Liver (tissue), 9 donors: ENCODE data around the gene AKR1D1. TPM values are rescaled to one million over a fixed set of nuclear protein-coding genes. Genes with fewer than 3 reads are reported as not detected.

Experiments used
- DNase-seq: peaks from one replicate; pipeline ENCODE4 v3.0.0-alpha.2; 2017; ENCODE audit warnings: low spot score
- H3K27ac ChIP-seq, 2 donors: one replicate each; pipeline ENCODE4 v1.7.0; 2013; ENCODE audit warnings: inconsistent platforms in 2 of 2, low read length in 2 of 2, control low read depth in 1 of 2, low read depth in 1 of 2, mild to moderate bottlenecking in 1 of 2
- H3K27me3 ChIP-seq, 4 donors: one replicate each; pipeline versions ENCODE4 v1.6.1 to v1.7.0; 2013; ENCODE audit warnings: low read length in 3 of 4, inconsistent platforms in 1 of 4, mild to moderate bottlenecking in 1 of 4, moderate library complexity in 1 of 4; ENCODE audit not compliant: control insufficient read depth in 4 of 4, insufficient read depth in 4 of 4
- H3K36me3 ChIP-seq, 4 donors: one replicate each; pipeline versions ENCODE4 v1.6.1 to v1.7.0; 2013; ENCODE audit warnings: low read length in 3 of 4, mild to moderate bottlenecking in 3 of 4, low read depth in 1 of 4, moderate library complexity in 1 of 4; ENCODE audit not compliant: control insufficient read depth in 4 of 4, insufficient read depth in 3 of 4
- H3K4me1 ChIP-seq, 4 donors: one replicate each; pipeline versions ENCODE4 v1.6.1 to v1.7.0; 2013; ENCODE audit warnings: low read length in 3 of 4, mild to moderate bottlenecking in 3 of 4, moderate library complexity in 1 of 4; ENCODE audit not compliant: control insufficient read depth in 4 of 4, insufficient read depth in 4 of 4
- H3K4me3 ChIP-seq, 3 donors: one replicate each; pipeline versions ENCODE4 v1.6.1 to v1.7.0; 2013; ENCODE audit warnings: low read length in 3 of 3, control low read depth in 1 of 3, low read depth in 1 of 3, mild to moderate bottlenecking in 1 of 3
- H3K9ac ChIP-seq, 2 donors: one replicate each; pipeline ENCODE4 v1.7.0; 2013; ENCODE audit warnings: low read length in 2 of 2, mild to moderate bottlenecking in 2 of 2, moderate library complexity in 2 of 2, control low read depth in 1 of 2, low read depth in 1 of 2
- H3K9me3 ChIP-seq, 4 donors: one replicate each; pipeline versions ENCODE4 v1.6.1 to v1.7.0; 2013; ENCODE audit warnings: low read length in 3 of 4; ENCODE audit not compliant: control insufficient read depth in 4 of 4
- ATF3 ChIP-seq: IDR thresholded peaks from 2 replicates; pipeline ENCODE4 v1.6.1; 2016; ENCODE audit warnings: antibody characterized with exemption
- EGR1 ChIP-seq, 2 donors: IDR thresholded peaks; 2 replicates each; pipeline ENCODE4 v1.6.1; 2016 to 2018; ENCODE audit warnings: antibody characterized with exemption in 2 of 2, low read depth in 2 of 2
- FOXA1 ChIP-seq: IDR thresholded peaks from 2 replicates; pipeline ENCODE4 v1.6.1; 2016; ENCODE audit warnings: antibody characterized with exemption
- FOXA2 ChIP-seq: IDR thresholded peaks from 2 replicates; pipeline ENCODE4 v1.6.1; 2016; ENCODE audit warnings: antibody characterized with exemption
- GABPA ChIP-seq, 2 donors: IDR thresholded peaks in 1 of 2; conservative IDR thresholded peaks in 1 of 2; 2 replicates each; pipeline ENCODE4 v1.6.1; 2016; ENCODE audit warnings: antibody characterized with exemption in 2 of 2, mild to moderate bottlenecking in 1 of 2, moderate library complexity in 1 of 2
- HNF4A ChIP-seq, 2 donors: conservative IDR thresholded peaks; 2 replicates each; pipeline ENCODE4 v1.6.1; 2016; ENCODE audit warnings: antibody characterized with exemption in 2 of 2, mild to moderate bottlenecking in 2 of 2
- HNF4G ChIP-seq: IDR thresholded peaks from 2 replicates; pipeline ENCODE4 v1.6.1; 2016; ENCODE audit warnings: antibody characterized with exemption
- JUND ChIP-seq, 2 donors: IDR thresholded peaks; 2 replicates each; pipeline ENCODE4 v1.6.1; 2016; ENCODE audit warnings: antibody characterized with exemption in 2 of 2
- MAX ChIP-seq: IDR thresholded peaks from 2 replicates; pipeline ENCODE4 v1.6.1; 2016; ENCODE audit warnings: antibody characterized with exemption
- NR2F2 ChIP-seq: IDR thresholded peaks from 2 replicates; pipeline ENCODE4 v1.6.1; 2016; ENCODE audit warnings: antibody characterized with exemption
- RAD21 ChIP-seq, 2 donors: IDR thresholded peaks; 2 replicates each; pipeline ENCODE4 v1.6.1; 2016; ENCODE audit warnings: antibody characterized with exemption in 2 of 2, mild to moderate bottlenecking in 2 of 2
- RXRA ChIP-seq, 2 donors: IDR thresholded peaks; 2 replicates each; pipeline ENCODE4 v1.6.1; 2017 to 2018; ENCODE audit warnings: antibody characterized with exemption in 2 of 2, mild to moderate bottlenecking in 1 of 2
- SP1 ChIP-seq: IDR thresholded peaks from 2 replicates; pipeline ENCODE4 v1.6.1; 2018; ENCODE audit warnings: antibody characterized with exemption, mild to moderate bottlenecking
- TAF1 ChIP-seq: conservative IDR thresholded peaks from 2 replicates; pipeline ENCODE4 v1.6.1; 2016; ENCODE audit warnings: antibody characterized with exemption, mild to moderate bottlenecking
- YY1 ChIP-seq: IDR thresholded peaks from 2 replicates; pipeline ENCODE4 v1.6.1; 2016; ENCODE audit warnings: antibody characterized with exemption, mild to moderate bottlenecking
- ZBTB33 ChIP-seq: IDR thresholded peaks from 2 replicates; pipeline ENCODE4 v1.6.1; 2016; ENCODE audit warnings: antibody characterized with exemption
- WGBS: extraction: QIAGEN DNeasy Blood & Tissue Kit; methylation state at CpG from one replicate; pipeline ENCODE4 v1.1.7; 2013; 5-methylcytosine and 5-hydroxymethylcytosine counted together
- polyA plus RNA-seq, 2 donors: library from polyadenylated mRNA; stranded (reverse) in 1 of 2; unstranded in 1 of 2; fragments of 200-250 nt in 1 of 2; fragments of >200 nt in 1 of 2; fragmentation: Nextera tagmentation in 1 of 2; extraction: Ambion mirVana in 1 of 2; gene quantifications; one replicate each; pipeline versions ENCODE4 v1.2.1 to v1.2.3, GENCODE V29; 2013 to 2015
- total RNA-seq, 2 donors: library from RNA; depleted of rRNA; stranded (reverse); fragments of >200 nt; gene quantifications; one replicate each; pipeline ENCODE4 v1.2.3, GENCODE V29; 2014
- TF ChIP-seq, protein P1 (sequence below): IDR thresholded peaks from 2 replicates; pipeline ENCODE4 v1.6.1; 2016; ENCODE audit warnings: antibody characterized with exemption, mild to moderate bottlenecking
- TF ChIP-seq, protein P2 (sequence below): fragments of 150-350 bp; IDR thresholded peaks from 2 replicates; pipeline ENCODE4 v1.5.1; 2017; ENCODE audit warnings: improper control_type of control experiment, low read depth, low read length; ENCODE audit not compliant: missing input control
- donor health status: healthy.
- donor health status: healthy.
- donor health status: healthy.
- donor health status: healthy.
- donor health status: healthy.

Gene AKR1D1
- total and polyA plus RNA-seq, 4 donors: 18.6 to 93.9 (median 31.9) TPM

DNA sequence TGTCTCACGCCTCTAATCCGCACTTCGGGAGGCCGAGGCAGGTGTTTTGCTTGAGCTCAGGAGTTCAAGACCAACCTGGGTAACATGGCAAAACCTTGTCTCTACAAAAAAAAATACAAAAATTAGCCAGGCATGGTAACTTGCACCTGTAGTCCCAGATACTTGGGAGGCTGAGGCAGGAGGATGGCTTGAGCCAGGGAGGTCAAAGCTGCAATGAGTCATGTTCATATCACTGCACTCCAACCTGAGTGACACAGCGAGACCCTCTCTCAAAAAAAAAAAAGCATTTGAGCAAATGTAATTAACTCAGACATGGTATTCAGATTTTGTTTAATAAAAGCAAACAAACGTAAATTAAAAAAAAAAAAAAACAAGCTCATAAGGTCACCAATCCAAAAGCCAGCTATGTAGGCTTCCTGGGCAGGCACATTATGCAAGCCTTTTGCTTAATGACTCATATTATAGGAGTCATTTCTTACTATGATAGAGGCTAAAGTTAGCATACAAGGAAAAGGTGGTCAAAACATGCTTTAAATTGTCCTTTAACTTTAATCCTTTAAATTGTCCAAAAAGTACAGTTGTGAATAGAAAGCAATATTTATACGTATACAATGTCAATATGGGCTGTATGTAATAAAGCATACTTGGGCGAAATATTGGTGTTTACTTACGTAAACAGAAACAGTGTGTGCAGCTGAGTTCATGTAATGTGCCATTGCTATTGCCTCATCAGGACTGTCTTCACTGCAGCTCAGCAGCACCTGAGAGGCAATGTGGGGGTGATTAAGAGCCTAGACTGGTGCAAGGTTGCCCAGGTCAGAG, 13.0 kb downstream of the AKR1D1 start:
- H3K27ac ChIP-seq: peak overlapping the region; percentile 60 to 66
- no peak overlapping the region for H3K4me3 ChIP-seq
- no peak for DNase-seq
- no peaks in the 10 kb centered on the region for H3K9me3 ChIP-seq
- H3K9ac ChIP-seq: no peak overlapping the region
- H3K27me3 ChIP-seq: no peaks in the 10 kb centered on the region
- 72% methylated on average over 9 of the region's 9 CpGs for WGBS
- TF ChIP-seq MAX (peak; percentile 39), HNF4A (conservative IDR thresholded peaks at IDR 0.05) (peak; percentile 62 to 65), RXRA (IDR thresholded peaks at IDR 0.05) (peak; percentile 83), SP1 (peak; percentile 58), JUND (IDR thresholded peaks at IDR 0.05) (peak; percentile 87 to 95), HNF4G (peak; percentile 50), FOXA1 (peak; percentile 87), ATF3 (peak; percentile 87), GABPA (IDR thresholded peaks at IDR 0.05 in 1 of 2, conservative IDR thresholded peaks at IDR 0.05 in 1 of 2) (no peak), RAD21 (IDR thresholded peaks at IDR 0.05) (peak; percentile 17 to 45), TAF1 (no peak), YY1 (no peak), NR2F2 (peak; percentile 27), EGR1 (IDR thresholded peaks at IDR 0.05; ENCODE audit: low read depth in 2 of 2) (no peak), ZBTB33 (peak; percentile 15), FOXA2 (peak; percentile 91)
- TF ChIP-seq, protein P1, sequence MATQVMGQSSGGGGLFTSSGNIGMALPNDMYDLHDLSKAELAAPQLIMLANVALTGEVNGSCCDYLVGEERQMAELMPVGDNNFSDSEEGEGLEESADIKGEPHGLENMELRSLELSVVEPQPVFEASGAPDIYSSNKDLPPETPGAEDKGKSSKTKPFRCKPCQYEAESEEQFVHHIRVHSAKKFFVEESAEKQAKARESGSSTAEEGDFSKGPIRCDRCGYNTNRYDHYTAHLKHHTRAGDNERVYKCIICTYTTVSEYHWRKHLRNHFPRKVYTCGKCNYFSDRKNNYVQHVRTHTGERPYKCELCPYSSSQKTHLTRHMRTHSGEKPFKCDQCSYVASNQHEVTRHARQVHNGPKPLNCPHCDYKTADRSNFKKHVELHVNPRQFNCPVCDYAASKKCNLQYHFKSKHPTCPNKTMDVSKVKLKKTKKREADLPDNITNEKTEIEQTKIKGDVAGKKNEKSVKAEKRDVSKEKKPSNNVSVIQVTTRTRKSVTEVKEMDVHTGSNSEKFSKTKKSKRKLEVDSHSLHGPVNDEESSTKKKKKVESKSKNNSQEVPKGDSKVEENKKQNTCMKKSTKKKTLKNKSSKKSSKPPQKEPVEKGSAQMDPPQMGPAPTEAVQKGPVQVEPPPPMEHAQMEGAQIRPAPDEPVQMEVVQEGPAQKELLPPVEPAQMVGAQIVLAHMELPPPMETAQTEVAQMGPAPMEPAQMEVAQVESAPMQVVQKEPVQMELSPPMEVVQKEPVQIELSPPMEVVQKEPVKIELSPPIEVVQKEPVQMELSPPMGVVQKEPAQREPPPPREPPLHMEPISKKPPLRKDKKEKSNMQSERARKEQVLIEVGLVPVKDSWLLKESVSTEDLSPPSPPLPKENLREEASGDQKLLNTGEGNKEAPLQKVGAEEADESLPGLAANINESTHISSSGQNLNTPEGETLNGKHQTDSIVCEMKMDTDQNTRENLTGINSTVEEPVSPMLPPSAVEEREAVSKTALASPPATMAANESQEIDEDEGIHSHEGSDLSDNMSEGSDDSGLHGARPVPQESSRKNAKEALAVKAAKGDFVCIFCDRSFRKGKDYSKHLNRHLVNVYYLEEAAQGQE: peak; percentile 6
- TF ChIP-seq, protein P2, sequence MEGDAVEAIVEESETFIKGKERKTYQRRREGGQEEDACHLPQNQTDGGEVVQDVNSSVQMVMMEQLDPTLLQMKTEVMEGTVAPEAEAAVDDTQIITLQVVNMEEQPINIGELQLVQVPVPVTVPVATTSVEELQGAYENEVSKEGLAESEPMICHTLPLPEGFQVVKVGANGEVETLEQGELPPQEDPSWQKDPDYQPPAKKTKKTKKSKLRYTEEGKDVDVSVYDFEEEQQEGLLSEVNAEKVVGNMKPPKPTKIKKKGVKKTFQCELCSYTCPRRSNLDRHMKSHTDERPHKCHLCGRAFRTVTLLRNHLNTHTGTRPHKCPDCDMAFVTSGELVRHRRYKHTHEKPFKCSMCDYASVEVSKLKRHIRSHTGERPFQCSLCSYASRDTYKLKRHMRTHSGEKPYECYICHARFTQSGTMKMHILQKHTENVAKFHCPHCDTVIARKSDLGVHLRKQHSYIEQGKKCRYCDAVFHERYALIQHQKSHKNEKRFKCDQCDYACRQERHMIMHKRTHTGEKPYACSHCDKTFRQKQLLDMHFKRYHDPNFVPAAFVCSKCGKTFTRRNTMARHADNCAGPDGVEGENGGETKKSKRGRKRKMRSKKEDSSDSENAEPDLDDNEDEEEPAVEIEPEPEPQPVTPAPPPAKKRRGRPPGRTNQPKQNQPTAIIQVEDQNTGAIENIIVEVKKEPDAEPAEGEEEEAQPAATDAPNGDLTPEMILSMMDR: no peak
- H3K4me1 ChIP-seq: peaks cover 6 to 49% (median 19%) of the 10 kb centered on the region in 4 donors
- H3K36me3 ChIP-seq: peaks cover 1 to 23% (median 7%) of the 10 kb centered on the region in 4 donors
